Ectodermal cell (in vitro differentiated cells): Measurements from ENCODE around the gene LTBP1.

ENCODE experiments used
- H3K27ac ChIP-seq: 2 replicates; pipeline ENCODE4 v1.7.0; 2013; ENCODE audit warnings: mild to moderate bottlenecking, low read depth, low read length; ENCODE audit not compliant: insufficient read depth, poor library complexity, severe bottlenecking
- H3K27me3 ChIP-seq: 2 replicates; pipeline ENCODE4 v1.7.0; 2013; ENCODE audit warnings: mild to moderate bottlenecking, low read length; ENCODE audit not compliant: insufficient read depth, control insufficient read depth, poor library complexity, severe bottlenecking
- H3K36me3 ChIP-seq: one replicate; pipeline ENCODE4 v1.7.0; 2013; ENCODE audit warnings: low read length; ENCODE audit not compliant: control insufficient read depth, insufficient read depth
- H3K4me1 ChIP-seq: one replicate; pipeline ENCODE4 v1.7.0; 2013; ENCODE audit warnings: low read length; ENCODE audit not compliant: control insufficient read depth, insufficient read depth
- H3K4me3 ChIP-seq: 2 replicates; pipeline ENCODE4 v1.7.0; 2013; ENCODE audit warnings: low read depth, low read length, control low read depth; ENCODE audit not compliant: insufficient read depth
- H3K9me3 ChIP-seq: 2 replicates; pipeline ENCODE4 v1.7.0; 2013; ENCODE audit warnings: mild to moderate bottlenecking, low read length, moderate library complexity; ENCODE audit not compliant: control insufficient read depth
- WGBS, 2 experiments: methylation state at CpG; one replicate each; pipeline ENCODE4 v1.1.7; 2013; ENCODE audit warnings: missing lambda C conversion rate in 2 of 2; 5-methylcytosine and 5-hydroxymethylcytosine counted together

Gene LTBP1

GRCh38 chr2:33071591-33071990, 124.8 kb downstream of the LTBP1 start:
- H3K27me3 ChIP-seq, result no peaks in the 10 kb centered on the region
- H3K9me3 ChIP-seq, result no peaks in the 10 kb centered on the region
- WGBS, 2 experiments, result 75% methylated on average over 5 of the region's 5 CpGs
- H3K36me3 ChIP-seq, result no peaks in the 10 kb centered on the region
- no peaks in the 10 kb centered on the region for H3K4me1 ChIP-seq
- H3K27ac ChIP-seq, result no peak overlapping the region
- no peak overlapping the region for H3K4me3 ChIP-seq

- no peaks in the 10 kb centered on the region for H3K9me3 ChIP-seq
- WGBS, 2 experiments, result 68 to 75% methylated on average over 6 of the region's 6 CpGs
- no peak overlapping the region for H3K27ac ChIP-seq
- H3K36me3 ChIP-seq, result no peaks in the 10 kb centered on the region
- no peaks in the 10 kb centered on the region for H3K27me3 ChIP-seq
- no peak overlapping the region for H3K4me3 ChIP-seq
- no peaks in the 10 kb centered on the region for H3K4me1 ChIP-seq
Measured at GRCh38 chr2:33072614-33073013, 125.9 kb downstream of the LTBP1 start.

GRCh38 chr2:33073018-33073417, 126.3 kb downstream of the LTBP1 start:
- Histone ChIP-seq H3K27ac (no peak overlapping the region), H3K4me1 (no peaks in the 10 kb centered on the region), H3K36me3 (no peaks in the 10 kb centered on the region), H3K27me3 (no peaks in the 10 kb centered on the region), H3K4me3 (no peak overlapping the region), H3K9me3 (no peaks in the 10 kb centered on the region)
- 93 to 95% methylated on average over 4 of the region's 4 CpGs for WGBS, 2 experiments

- H3K9me3 ChIP-seq, result no peaks in the 10 kb centered on the region
- no peaks in the 10 kb centered on the region for H3K4me1 ChIP-seq
- WGBS, 2 experiments, result 94 to 95% methylated on average over 6 of the region's 6 CpGs
- H3K27me3 ChIP-seq, result no peaks in the 10 kb centered on the region
- H3K4me3 ChIP-seq, result no peak overlapping the region
- H3K27ac ChIP-seq, result no peak overlapping the region
- H3K36me3 ChIP-seq, result no peaks in the 10 kb centered on the region
Measured at GRCh38 chr2:33074197-33074596, 127.4 kb downstream of the LTBP1 start.

GRCh38 chr2:33077311-33077710, 130.6 kb downstream of the LTBP1 start:
- no peak overlapping the region for H3K4me3 ChIP-seq
- H3K4me1 ChIP-seq, result no peaks in the 10 kb centered on the region
- WGBS, 2 experiments, result 91 to 92% methylated on average over 8 of the region's 8 CpGs
- H3K9me3 ChIP-seq, result no peaks in the 10 kb centered on the region
- no peak overlapping the region for H3K27ac ChIP-seq
- no peaks in the 10 kb centered on the region for H3K36me3 ChIP-seq
- H3K27me3 ChIP-seq, result no peaks in the 10 kb centered on the region

GRCh38 chr2:33077844-33078243, 131.1 kb downstream of the LTBP1 start:
- Histone ChIP-seq H3K36me3 (no peaks in the 10 kb centered on the region), H3K27ac (no peak overlapping the region), H3K27me3 (no peaks in the 10 kb centered on the region), H3K4me1 (no peaks in the 10 kb centered on the region), H3K9me3 (no peaks in the 10 kb centered on the region), H3K4me3 (no peak overlapping the region)
- WGBS, 2 experiments, result 90 to 95% methylated on average over 4 of the region's 4 CpGs

GRCh38 chr2:33081691-33082090, 134.9 kb downstream of the LTBP1 start:
- no peak overlapping the region for H3K4me3 ChIP-seq
- WGBS, 2 experiments, result 74 to 78% methylated on average over 7 of the region's 7 CpGs
- H3K27me3 ChIP-seq, result no peaks in the 10 kb centered on the region
- H3K27ac ChIP-seq, result no peak overlapping the region
- no peaks in the 10 kb centered on the region for H3K36me3 ChIP-seq
- H3K9me3 ChIP-seq, result no peaks in the 10 kb centered on the region
- H3K4me1 ChIP-seq, result peaks cover 8% of the 10 kb centered on the region

GRCh38 chr2:33083699-33084387, 137.1 kb downstream of the LTBP1 start:
- 79% methylated on average over 6 of the region's 6 CpGs for WGBS, 2 experiments
- H3K36me3 ChIP-seq, result no peaks in the 10 kb centered on the region
- H3K4me1 ChIP-seq, result peaks cover 8% of the 10 kb centered on the region
- no peak overlapping the region for H3K4me3 ChIP-seq
- no peaks in the 10 kb centered on the region for H3K27me3 ChIP-seq
- H3K27ac ChIP-seq, result no peak overlapping the region
- no peaks in the 10 kb centered on the region for H3K9me3 ChIP-seq

- peaks cover 8% of the 10 kb centered on the region for H3K4me1 ChIP-seq
- no peak overlapping the region for H3K27ac ChIP-seq
- no peak overlapping the region for H3K4me3 ChIP-seq
- no peaks in the 10 kb centered on the region for H3K36me3 ChIP-seq
- H3K9me3 ChIP-seq, result no peaks in the 10 kb centered on the region
- 78 to 84% methylated on average over 7 of the region's 7 CpGs for WGBS, 2 experiments
- no peaks in the 10 kb centered on the region for H3K27me3 ChIP-seq
Measured at GRCh38 chr2:33084433-33084832, 137.7 kb downstream of the LTBP1 start.

- Histone ChIP-seq H3K27me3 (no peaks in the 10 kb centered on the region), H3K4me1 (peaks cover 8% of the 10 kb centered on the region), H3K9me3 (no peaks in the 10 kb centered on the region), H3K4me3 (no peak overlapping the region), H3K36me3 (no peaks in the 10 kb centered on the region), H3K27ac (no peak overlapping the region)
- 93 to 96% methylated on average over 1 of the region's 1 CpG for WGBS, 2 experiments
Measured at GRCh38 chr2:33085646-33086045, 138.9 kb downstream of the LTBP1 start.
